ENCODE data around the gene CAMTA1.

DNA sequence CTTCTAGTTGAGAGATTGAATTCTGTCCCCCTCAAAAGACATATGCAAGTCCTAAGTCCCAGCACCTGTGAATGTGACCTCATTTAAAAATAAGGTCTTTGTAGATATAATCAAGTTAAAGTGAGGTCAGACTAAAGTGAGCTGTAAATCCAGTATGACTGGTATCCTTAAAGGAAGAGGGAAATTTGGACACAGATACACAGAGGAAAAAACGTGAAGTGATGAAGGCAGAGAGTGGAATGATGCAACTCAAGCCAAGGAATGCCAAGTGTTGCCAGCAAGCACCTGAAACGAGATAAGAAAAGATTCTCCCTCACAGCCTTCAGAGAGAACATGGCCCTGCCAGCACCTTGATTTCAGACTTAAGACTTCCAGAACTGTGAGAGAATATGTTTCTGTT, 541.1 kb downstream of the CAMTA1 start:
- no peak for TF ChIP-seq CTCF (conservative IDR thresholded peaks at IDR 0.05; ENCODE audit: low read depth, low read length)
- no peak for TF ChIP-seq EZH2 (IDR thresholded peaks at IDR 0.05; ENCODE audit: borderline replicate concordance, low read depth, low read length, poor library complexity, severe bottlenecking)

Data from A673 (cell line).